KMS-11 (cell line): Measurements from ENCODE around the gene PURB.
A peak's percentile ranks its signal among the peaks of the same experiment; 100 is the strongest.
"Not testable (repeated sequence)": the region's sequence is repeated elsewhere in the genome, so short reads cannot be mapped to it uniquely, and the experiment has no call there.

ENCODE experiments used
- H2AFZ ChIP-seq: fragments of 200-600 bp; sonication (generic); 2 replicates; pipeline ENCODE4 v1.6.1; 2016; ENCODE audit warnings: antibody characterized with exemption, mixed run types, low read depth
- H3K27ac ChIP-seq: fragments of 200-600 bp; sonication (generic); 2 replicates; pipeline ENCODE4 v1.6.1; 2016; ENCODE audit warnings: mild to moderate bottlenecking, mixed run types
- H3K27me3 ChIP-seq: fragments of 200-600 bp; sonication (generic); 2 replicates; pipeline ENCODE4 v1.6.1; 2017; ENCODE audit warnings: mild to moderate bottlenecking, low read depth, mixed run types, moderate library complexity; ENCODE audit not compliant: insufficient read depth
- H3K36me3 ChIP-seq: fragments of 200-600 bp; sonication (generic); 2 replicates; pipeline ENCODE4 v1.6.1; 2017; ENCODE audit warnings: mild to moderate bottlenecking, mixed run types; ENCODE audit not compliant: insufficient read depth
- H3K4me1 ChIP-seq: fragments of 200-600 bp; sonication (generic); 2 replicates; pipeline ENCODE4 v1.6.1; 2016; ENCODE audit warnings: mild to moderate bottlenecking, low read depth, mixed run types; ENCODE audit not compliant: poor library complexity, severe bottlenecking
- H3K4me2 ChIP-seq: fragments of 200-600 bp; sonication (generic); 2 replicates; pipeline ENCODE4 v1.7.0; 2016; ENCODE audit warnings: mild to moderate bottlenecking, mixed run types
- H3K4me3 ChIP-seq: fragments of 200-600 bp; sonication (generic); IDR thresholded peaks from 2 replicates; pipeline ENCODE4 v1.6.1; 2017; ENCODE audit warnings: low read depth, low read length, mixed read lengths; ENCODE audit not compliant: insufficient read depth
- H3K79me2 ChIP-seq: fragments of 200-600 bp; sonication (generic); 2 replicates; pipeline ENCODE4 v1.6.1; 2016; ENCODE audit warnings: low read depth, mixed run types; ENCODE audit not compliant: insufficient read depth
- H3K9ac ChIP-seq: fragments of 200-600 bp; sonication (generic); 2 replicates; pipeline ENCODE4 v1.6.1; 2016; ENCODE audit warnings: mild to moderate bottlenecking, mixed run types
- H4K20me1 ChIP-seq: fragments of 200-600 bp; sonication (generic); 2 replicates; pipeline ENCODE4 v1.6.1; 2016; ENCODE audit warnings: mild to moderate bottlenecking, mixed run types; ENCODE audit not compliant: insufficient read depth
- CTCF ChIP-seq: fragments of 200-600 bp; sonication (generic); conservative IDR thresholded peaks from 2 replicates; pipeline ENCODE4 v1.6.1; 2017; ENCODE audit warnings: low read depth, mild to moderate bottlenecking, antibody characterized with exemption, low read length, moderate library complexity, mixed read lengths

The PURB gene

GRCh38 chr7:44880317-44881018 is 4.9 kb downstream of the PURB start:
- Histone ChIP-seq H3K4me3 (no peak overlapping the region), H3K27me3 (no peaks in the 10 kb centered on the region), H3K27ac (no peak overlapping the region; the same call in 1 of the 2 replicates), H3K9ac (no peak overlapping the region), H3K4me2 (peak overlapping the region; percentile 69), H3K4me1 (peaks cover 44% of the 10 kb centered on the region), H4K20me1 (0 out of 2 replicates have a peak, but pooled peaks cover 3% of the 10 kb centered on the region), H3K79me2 (peaks cover 55% of the 10 kb centered on the region), H3K36me3 (no peaks in the 10 kb centered on the region), H2AFZ (no peak overlapping the region)
- no peak for TF ChIP-seq CTCF

DNA sequence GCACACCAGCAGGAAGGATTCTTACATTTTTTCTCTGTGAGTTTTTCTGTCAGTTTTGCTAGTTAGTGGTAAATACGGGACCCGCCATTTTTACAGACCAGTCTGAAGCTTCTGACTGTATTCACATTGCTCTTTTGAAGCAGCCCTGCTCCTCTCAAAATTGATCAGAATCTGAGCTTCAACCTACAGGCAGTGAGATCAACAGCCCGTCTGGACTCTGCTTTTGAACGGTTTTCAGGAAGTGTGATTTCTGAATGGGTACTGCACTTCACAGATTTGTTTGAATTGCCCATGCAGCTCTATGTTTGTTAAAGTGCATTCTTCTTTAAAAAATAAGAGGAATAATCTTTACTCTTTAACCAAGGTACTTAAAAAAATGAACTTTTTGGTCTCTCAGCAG is 8.9 kb downstream of the PURB start:
- no peak overlapping the region for H3K9ac ChIP-seq
- no peak overlapping the region for H3K4me2 ChIP-seq
- peaks cover 20% of the 10 kb centered on the region; the same call in 1 of the 2 replicates for H3K79me2 ChIP-seq
- no peaks in the 10 kb centered on the region for H3K27me3 ChIP-seq
- H3K4me3 ChIP-seq = no peak overlapping the region
- no peaks in the 10 kb centered on the region for H4K20me1 ChIP-seq
- H2AFZ ChIP-seq = no peak overlapping the region
- no peak overlapping the region for H3K27ac ChIP-seq
- H3K4me1 ChIP-seq = peaks cover 11% of the 10 kb centered on the region
- no peaks in the 10 kb centered on the region for H3K36me3 ChIP-seq
- no peak for TF ChIP-seq CTCF

DNA sequence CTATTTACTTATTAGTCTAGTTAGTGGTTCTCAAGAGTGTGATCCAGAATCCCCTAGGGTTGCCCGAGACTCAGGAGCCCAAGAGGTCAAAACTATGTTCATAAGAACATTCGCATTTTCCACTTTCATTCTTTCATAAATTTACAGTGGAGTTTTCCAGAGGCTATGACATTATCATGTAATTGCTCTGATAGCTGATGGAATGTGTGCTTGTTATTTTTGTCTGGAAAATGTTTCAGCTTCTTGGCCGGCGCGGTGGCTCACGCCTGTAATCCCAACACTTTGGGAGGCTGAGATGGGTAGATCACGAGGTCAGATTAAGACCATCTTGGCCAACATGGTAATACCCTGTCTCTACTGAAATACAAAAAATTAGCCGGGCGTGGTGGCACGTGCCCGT is 10.1 kb downstream of the PURB start:
- H3K27me3 ChIP-seq = no peaks in the 10 kb centered on the region
- H3K36me3 ChIP-seq = no peaks in the 10 kb centered on the region
- H3K4me3 ChIP-seq = no peak overlapping the region
- H3K9ac ChIP-seq = no peak overlapping the region
- no peaks in the 10 kb centered on the region for H4K20me1 ChIP-seq
- no peak overlapping the region for H3K4me2 ChIP-seq
- H3K79me2 ChIP-seq = peaks cover 9% of the 10 kb centered on the region; the same call in 1 of the 2 replicates
- no peak overlapping the region for H3K27ac ChIP-seq
- TF ChIP-seq CTCF = no peak
- no peaks in the 10 kb centered on the region for H3K4me1 ChIP-seq
- H2AFZ ChIP-seq = no peak overlapping the region

DNA sequence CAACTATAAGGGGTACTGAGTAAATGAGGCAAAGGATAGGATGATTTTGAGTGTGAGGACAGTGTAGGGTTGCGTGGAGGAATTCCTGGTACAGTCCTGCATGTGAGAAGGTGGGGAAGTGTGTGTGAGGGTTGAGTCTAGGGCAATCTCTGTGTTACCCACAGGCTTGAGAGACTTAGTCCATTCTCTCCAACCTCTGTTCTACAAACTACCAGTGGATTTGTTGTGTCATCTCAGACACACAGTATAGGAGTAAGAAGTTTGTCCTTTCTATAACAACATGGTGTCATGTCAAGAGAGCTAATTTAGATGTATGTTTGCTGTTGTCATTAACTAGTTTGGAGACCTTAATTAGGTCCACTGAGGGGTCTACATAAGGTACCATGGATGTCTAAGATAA is 12.5 kb downstream of the PURB start:
- no peaks in the 10 kb centered on the region for H3K79me2 ChIP-seq
- no peaks in the 10 kb centered on the region for H3K36me3 ChIP-seq
- no peak overlapping the region for H3K4me3 ChIP-seq
- peaks cover 2% of the 10 kb centered on the region for H3K4me1 ChIP-seq
- TF ChIP-seq CTCF = no peak
- no peak overlapping the region for H3K9ac ChIP-seq
- no peak overlapping the region for H3K4me2 ChIP-seq
- H3K27ac ChIP-seq = no peak overlapping the region
- no peak overlapping the region for H2AFZ ChIP-seq
- H3K27me3 ChIP-seq = no peaks in the 10 kb centered on the region
- no peaks in the 10 kb centered on the region for H4K20me1 ChIP-seq

GRCh38 chr7:44871918-44872317 is 13.4 kb downstream of the PURB start:
- H3K27ac ChIP-seq, H3K27me3 ChIP-seq, H3K9ac ChIP-seq, H4K20me1 ChIP-seq, H3K4me2 ChIP-seq, H3K79me2 ChIP-seq, H2AFZ ChIP-seq, H3K4me3 ChIP-seq, H3K36me3 ChIP-seq: not testable (repeated sequence)
- H3K4me1 ChIP-seq = peaks cover 11% of the 10 kb centered on the region

DNA sequence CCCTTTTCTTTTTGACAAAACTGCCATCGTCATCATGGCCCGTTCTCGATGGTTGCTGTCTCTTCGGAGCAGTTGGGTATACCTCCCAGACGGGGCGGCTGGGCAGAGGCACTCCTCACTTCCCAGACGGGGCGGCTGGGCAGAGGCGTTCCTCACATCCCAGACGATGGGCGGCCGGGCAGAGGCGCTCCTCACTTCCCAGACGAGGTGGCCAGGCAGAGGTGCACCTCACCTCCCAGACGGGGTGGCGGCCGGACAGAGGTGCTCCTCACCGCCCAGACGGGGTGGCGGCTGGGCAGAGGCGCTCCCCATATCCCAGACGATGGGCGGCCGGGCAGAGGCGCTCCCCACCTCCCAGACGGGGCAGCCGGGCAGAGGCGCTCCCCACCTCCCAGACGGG is 14.6 kb downstream of the PURB start:
- H3K79me2 ChIP-seq, H3K36me3 ChIP-seq, H3K27ac ChIP-seq, H3K4me2 ChIP-seq, H4K20me1 ChIP-seq, H3K27me3 ChIP-seq, H3K4me3 ChIP-seq, H3K9ac ChIP-seq, H2AFZ ChIP-seq: not testable (repeated sequence)
- peaks cover 15% of the 10 kb centered on the region for H3K4me1 ChIP-seq

- not testable (repeated sequence) for H4K20me1 ChIP-seq, H3K4me3 ChIP-seq, H3K36me3 ChIP-seq, H3K4me2 ChIP-seq, H3K27ac ChIP-seq, H3K79me2 ChIP-seq, H3K27me3 ChIP-seq, H3K9ac ChIP-seq, H2AFZ ChIP-seq
- H3K4me1 ChIP-seq = peaks cover 15% of the 10 kb centered on the region
Measured at GRCh38 chr7:44870336-44870735, 15.0 kb downstream of the PURB start.
